Measurements from ENCODE around the gene SPRING1. TPM values are rescaled to one million over a fixed set of nuclear protein-coding genes. Genes with fewer than 3 reads are reported as not detected.

SPRING1 gene
- total and polyA plus RNA-seq, 9 donors = 5.0 to 19.7 (median 11.6) TPM

DNA sequence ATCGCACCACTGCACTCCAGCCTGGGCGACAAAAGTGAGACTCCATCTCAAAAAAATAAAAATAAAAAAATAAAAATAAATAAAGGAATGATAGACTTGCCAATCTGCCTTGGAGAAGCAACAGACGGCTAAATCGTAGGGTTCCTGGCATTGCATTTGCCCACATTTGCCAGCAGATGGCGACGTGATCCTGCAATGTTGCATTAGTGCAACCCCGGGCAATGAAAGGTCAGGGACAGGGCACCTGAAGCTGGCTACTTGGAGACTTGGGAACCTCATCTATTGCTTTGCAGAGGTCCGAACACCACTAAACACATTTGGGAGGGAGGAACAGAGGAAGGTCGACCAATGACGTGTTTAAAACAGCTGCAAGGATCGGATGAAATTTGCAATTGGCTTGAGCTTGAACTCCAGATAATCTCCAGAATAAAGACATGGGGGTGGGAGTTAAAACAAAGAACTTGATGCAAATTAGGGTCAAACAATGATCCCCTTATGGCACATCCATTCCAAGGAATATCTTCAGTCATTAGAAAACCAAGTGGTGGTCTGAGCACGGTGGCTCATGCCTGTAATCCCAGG is 34.6 kb downstream of the SPRING1 start:
- Histone ChIP-seq H3K9me3 (no peaks in the 10 kb centered on the region), H3K4me3 (no peak overlapping the region), H3K4me1 (ENCODE audit: insufficient read depth) (peaks cover 1% of the 10 kb centered on the region), H3K36me3 (no peaks in the 10 kb centered on the region), H3K27ac (no peak overlapping the region), H3K27me3 (no peaks in the 10 kb centered on the region)
- peak; percentile 60 to 71 (median 67) for DNase-seq
- WGBS, 3 donors = 18 to 23% (median 22%) methylated on average over 12 of the region's 12 CpGs
- intact Hi-C loops (cut with DNase I) = no loop called here
- TF ChIP-seq, protein P1, sequence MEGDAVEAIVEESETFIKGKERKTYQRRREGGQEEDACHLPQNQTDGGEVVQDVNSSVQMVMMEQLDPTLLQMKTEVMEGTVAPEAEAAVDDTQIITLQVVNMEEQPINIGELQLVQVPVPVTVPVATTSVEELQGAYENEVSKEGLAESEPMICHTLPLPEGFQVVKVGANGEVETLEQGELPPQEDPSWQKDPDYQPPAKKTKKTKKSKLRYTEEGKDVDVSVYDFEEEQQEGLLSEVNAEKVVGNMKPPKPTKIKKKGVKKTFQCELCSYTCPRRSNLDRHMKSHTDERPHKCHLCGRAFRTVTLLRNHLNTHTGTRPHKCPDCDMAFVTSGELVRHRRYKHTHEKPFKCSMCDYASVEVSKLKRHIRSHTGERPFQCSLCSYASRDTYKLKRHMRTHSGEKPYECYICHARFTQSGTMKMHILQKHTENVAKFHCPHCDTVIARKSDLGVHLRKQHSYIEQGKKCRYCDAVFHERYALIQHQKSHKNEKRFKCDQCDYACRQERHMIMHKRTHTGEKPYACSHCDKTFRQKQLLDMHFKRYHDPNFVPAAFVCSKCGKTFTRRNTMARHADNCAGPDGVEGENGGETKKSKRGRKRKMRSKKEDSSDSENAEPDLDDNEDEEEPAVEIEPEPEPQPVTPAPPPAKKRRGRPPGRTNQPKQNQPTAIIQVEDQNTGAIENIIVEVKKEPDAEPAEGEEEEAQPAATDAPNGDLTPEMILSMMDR (IDR thresholded peaks at IDR 0.05) = peak; percentile 63 to 81 (median 80)
- TF ChIP-seq POLR2A (IDR thresholded peaks at IDR 0.05) = no peak

DNA sequence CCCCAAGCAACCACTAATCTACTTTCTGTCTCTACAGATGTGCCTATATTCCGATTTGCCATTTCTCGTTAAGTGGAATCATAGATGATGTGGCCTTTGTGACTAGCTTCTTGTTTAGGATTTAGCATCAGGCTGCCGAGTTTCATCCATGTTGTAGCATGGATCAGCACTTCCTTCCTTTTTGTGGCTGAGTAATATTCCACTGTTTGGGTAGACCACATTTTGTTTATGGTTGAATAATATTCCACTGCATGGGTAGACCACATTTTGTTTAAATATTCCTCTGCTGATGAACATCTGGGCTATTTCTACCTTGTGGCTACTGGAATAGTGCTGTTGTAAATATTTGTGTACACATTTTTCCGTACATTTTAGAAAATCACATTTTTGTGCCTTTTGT is 36.4 kb downstream of the SPRING1 start:
- WGBS, 3 donors = 93 to 97% (median 94%) methylated on average over 4 of the region's 4 CpGs
- TF ChIP-seq EP300 (IDR thresholded peaks at IDR 0.05) (no peak), POLR2A (IDR thresholded peaks at IDR 0.05) (no peak)
- TF ChIP-seq, protein P1 (IDR thresholded peaks at IDR 0.05) = no peak
- no peak overlapping the region for H3K4me3 ChIP-seq
- no peaks in the 10 kb centered on the region for H3K27me3 ChIP-seq
- H3K27ac ChIP-seq = no peak overlapping the region
- H3K36me3 ChIP-seq = no peaks in the 10 kb centered on the region
- H3K4me1 ChIP-seq (ENCODE audit: insufficient read depth) = peaks cover 3% of the 10 kb centered on the region
- intact Hi-C loops (cut with DNase I) = no loop called here
- DNase-seq = no peak
- H3K9me3 ChIP-seq = no peaks in the 10 kb centered on the region

DNA sequence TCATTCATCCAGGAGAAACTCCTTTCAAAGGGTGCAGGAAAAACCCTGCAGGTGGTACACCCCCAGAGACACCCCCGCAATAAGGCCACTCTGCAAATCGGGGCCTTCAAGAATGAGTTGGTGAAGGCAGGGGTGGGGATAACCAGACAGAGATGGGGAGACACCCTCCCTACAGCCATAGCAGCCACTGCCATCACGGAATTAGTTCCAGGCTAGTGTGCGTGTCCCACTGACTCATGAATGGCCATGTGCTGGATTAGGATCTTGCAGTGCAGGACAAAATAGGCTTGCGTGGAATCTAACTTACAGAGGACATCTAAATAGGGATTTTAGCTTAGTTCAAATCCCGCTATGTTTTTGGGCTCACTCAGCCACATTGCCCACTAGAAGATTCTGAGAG is 37.8 kb downstream of the SPRING1 start:
- intact Hi-C loops (cut with DNase I) = no loop called here
- DNase-seq = no peak
- H3K27ac ChIP-seq = no peak overlapping the region
- no peak overlapping the region for H3K4me3 ChIP-seq
- no peaks in the 10 kb centered on the region for H3K9me3 ChIP-seq
- WGBS, 3 donors = 88 to 96% (median 94%) methylated on average over 6 of the region's 6 CpGs
- H3K27me3 ChIP-seq = no peaks in the 10 kb centered on the region
- H3K4me1 ChIP-seq (ENCODE audit: insufficient read depth) = peaks cover 3% of the 10 kb centered on the region
- TF ChIP-seq EP300 (IDR thresholded peaks at IDR 0.05) (no peak), POLR2A (IDR thresholded peaks at IDR 0.05) (no peak)
- TF ChIP-seq, protein P1 (IDR thresholded peaks at IDR 0.05) = no peak
- no peaks in the 10 kb centered on the region for H3K36me3 ChIP-seq

DNA sequence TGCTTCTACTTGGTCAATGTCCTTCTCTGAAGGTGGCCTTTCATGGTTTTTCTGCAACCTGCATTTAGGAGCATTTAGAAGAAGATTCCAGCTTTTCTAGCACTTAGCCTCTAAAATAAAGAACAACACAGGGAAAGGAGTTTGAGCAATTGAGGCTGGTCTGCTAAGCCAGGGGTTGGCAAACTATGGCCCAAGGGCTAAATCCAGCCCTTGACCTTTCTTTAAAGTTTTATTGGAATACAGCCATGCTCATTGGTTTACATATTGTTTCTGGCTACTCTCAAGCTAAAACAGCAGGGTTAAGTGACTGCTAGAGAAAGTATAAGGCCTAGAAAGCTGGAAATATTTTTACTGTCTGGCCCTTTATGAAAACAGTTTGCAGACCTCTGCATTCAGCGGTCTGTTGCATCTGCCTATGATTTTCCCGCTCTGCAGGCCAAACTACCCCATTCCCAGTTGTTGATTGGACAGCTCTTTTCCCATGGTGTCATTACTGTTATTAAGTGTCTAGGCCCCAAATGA is 39.3 kb downstream of the SPRING1 start:
- intact Hi-C loops (cut with DNase I) = no loop called here
- no peak overlapping the region for H3K27ac ChIP-seq
- H3K4me3 ChIP-seq = no peak overlapping the region
- DNase-seq = no peak
- H3K27me3 ChIP-seq = no peaks in the 10 kb centered on the region
- TF ChIP-seq EP300 (IDR thresholded peaks at IDR 0.05) (no peak), POLR2A (IDR thresholded peaks at IDR 0.05) (no peak)
- TF ChIP-seq, protein P1 (IDR thresholded peaks at IDR 0.05) = no peak
- H3K4me1 ChIP-seq (ENCODE audit: insufficient read depth) = peaks cover 3% of the 10 kb centered on the region
- H3K36me3 ChIP-seq = no peaks in the 10 kb centered on the region
- no peaks in the 10 kb centered on the region for H3K9me3 ChIP-seq
- 41 to 55% (median 48%) methylated on average over 2 of the region's 2 CpGs for WGBS, 3 donors
